Stimulated activated naive CD8-positive, alpha-beta T cell treated with anti-CD3 and anti-CD28 coated beads, Interleukin-15, Interleukin-2, amounts not matched to agents 100 ng/mL and 50 ng/mL, for 24 hours (primary cell): ENCODE data around the gene CAMKMT.

ENCODE experiments used
- H3K27ac Mint-ChIP-seq: one replicate; pipeline ENCODE4 v1.8.0; 2021; ENCODE audit warnings: mild to moderate bottlenecking, mixed read lengths
- H3K27me3 Mint-ChIP-seq: one replicate; pipeline ENCODE4 v1.8.0; 2021; ENCODE audit warnings: mixed read lengths
- H3K36me3 Mint-ChIP-seq: one replicate; pipeline ENCODE4 v1.8.0; 2021; ENCODE audit warnings: low read depth, mixed read lengths
- H3K4me1 Mint-ChIP-seq: one replicate; pipeline ENCODE4 v1.8.0; 2021; ENCODE audit warnings: low read depth, mixed read lengths
- H3K4me3 Mint-ChIP-seq: one replicate; pipeline ENCODE4 v1.8.0; 2021; ENCODE audit warnings: mild to moderate bottlenecking, mixed read lengths
- H3K9me3 Mint-ChIP-seq: one replicate; pipeline ENCODE4 v1.8.0; 2021; ENCODE audit warnings: mixed read lengths

The CAMKMT gene

DNA sequence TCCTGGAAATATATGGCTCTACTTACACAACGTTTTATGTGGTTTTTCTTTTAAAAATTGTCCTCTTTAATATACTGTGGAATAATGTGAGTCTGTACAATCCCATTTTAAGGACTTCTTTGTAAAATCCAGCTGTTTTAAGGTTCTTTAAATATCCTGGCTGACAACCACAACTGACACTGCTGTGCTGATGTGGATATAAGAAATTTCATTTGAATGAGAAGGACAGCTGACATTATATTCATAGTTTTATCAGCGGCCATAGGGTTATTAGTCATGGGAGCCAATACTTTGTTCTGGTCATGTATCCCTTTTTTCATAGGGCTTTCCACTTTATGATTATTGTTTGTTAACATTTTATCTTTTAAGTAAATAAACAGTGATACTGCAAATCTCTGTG lies 169.5 kb downstream of the CAMKMT start:
- peaks cover 6% of the 10 kb centered on the region for H3K9me3 Mint-ChIP-seq
- peaks cover 13% of the 10 kb centered on the region for H3K36me3 Mint-ChIP-seq
- H3K4me1 Mint-ChIP-seq, result no peaks in the 10 kb centered on the region
- no peak overlapping the region for H3K4me3 Mint-ChIP-seq
- H3K27me3 Mint-ChIP-seq, result no peaks in the 10 kb centered on the region
- no peak overlapping the region for H3K27ac Mint-ChIP-seq

DNA sequence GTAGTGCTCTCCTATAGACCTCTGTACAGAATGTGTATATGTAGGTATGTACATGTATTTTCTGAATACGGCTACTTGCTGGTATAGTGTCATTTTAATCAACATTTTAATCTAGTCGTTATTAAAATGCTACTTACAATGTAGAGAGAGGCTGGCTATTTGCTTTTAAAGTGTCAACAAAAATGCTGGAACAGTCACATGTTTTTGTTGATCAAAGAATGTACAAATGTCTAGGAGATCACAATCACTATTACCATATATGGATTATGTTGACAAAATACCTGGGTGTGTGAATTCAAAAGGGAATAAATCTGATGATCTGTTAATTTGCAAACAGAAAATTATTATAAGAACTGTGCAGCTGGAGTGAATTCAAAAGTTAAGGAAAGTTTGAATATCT lies 170.3 kb downstream of the CAMKMT start:
- Mint-ChIP-seq H3K36me3 (peaks cover 13% of the 10 kb centered on the region), H3K4me3 (no peak overlapping the region), H3K4me1 (no peaks in the 10 kb centered on the region), H3K27me3 (no peaks in the 10 kb centered on the region), H3K9me3 (peaks cover 6% of the 10 kb centered on the region), H3K27ac (no peak overlapping the region)

DNA sequence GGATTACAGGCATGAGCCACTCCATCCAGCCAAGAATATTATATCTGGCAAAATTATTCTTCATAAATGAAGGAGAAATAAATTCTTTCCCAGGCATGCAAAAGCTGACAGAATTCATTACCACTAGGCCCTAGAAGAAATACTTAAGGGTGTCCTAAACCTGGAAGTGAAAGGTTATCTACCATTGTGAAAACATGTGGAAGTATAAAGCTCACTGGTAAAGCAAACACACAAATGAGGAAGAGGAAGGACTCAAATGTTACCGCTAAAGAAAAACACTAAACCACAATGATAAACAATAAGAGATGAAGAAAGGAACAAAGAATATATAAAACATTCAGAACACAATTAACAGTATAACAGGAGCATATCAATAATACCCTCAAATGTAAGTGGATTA lies 171.8 kb downstream of the CAMKMT start:
- H3K9me3 Mint-ChIP-seq, result peaks cover 6% of the 10 kb centered on the region
- no peak overlapping the region for H3K4me3 Mint-ChIP-seq
- H3K36me3 Mint-ChIP-seq, result peaks cover 13% of the 10 kb centered on the region
- no peak overlapping the region for H3K27ac Mint-ChIP-seq
- H3K27me3 Mint-ChIP-seq, result no peaks in the 10 kb centered on the region
- H3K4me1 Mint-ChIP-seq, result no peaks in the 10 kb centered on the region

DNA sequence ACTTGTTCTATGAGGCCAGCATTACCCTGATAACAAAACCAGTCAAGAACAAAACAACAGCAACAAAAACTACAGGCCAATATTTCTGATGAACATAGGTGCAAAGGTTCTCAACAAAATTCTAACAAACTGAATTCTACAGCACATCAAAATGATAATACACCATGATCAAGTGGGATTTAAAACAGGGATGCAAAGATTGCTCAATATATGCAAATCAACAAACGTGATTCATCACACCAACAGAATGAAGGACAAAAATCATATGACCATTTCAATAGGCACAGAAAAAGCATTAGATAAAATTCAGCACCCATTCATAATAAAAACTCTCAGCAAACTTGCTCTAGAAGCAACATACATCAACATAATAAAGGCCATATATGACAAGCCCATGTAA lies 173.6 kb downstream of the CAMKMT start:
- no peak overlapping the region for H3K27ac Mint-ChIP-seq
- no peak overlapping the region for H3K4me3 Mint-ChIP-seq
- peaks cover 6% of the 10 kb centered on the region for H3K9me3 Mint-ChIP-seq
- no peaks in the 10 kb centered on the region for H3K27me3 Mint-ChIP-seq
- H3K4me1 Mint-ChIP-seq, result no peaks in the 10 kb centered on the region
- peaks cover 13% of the 10 kb centered on the region for H3K36me3 Mint-ChIP-seq

DNA sequence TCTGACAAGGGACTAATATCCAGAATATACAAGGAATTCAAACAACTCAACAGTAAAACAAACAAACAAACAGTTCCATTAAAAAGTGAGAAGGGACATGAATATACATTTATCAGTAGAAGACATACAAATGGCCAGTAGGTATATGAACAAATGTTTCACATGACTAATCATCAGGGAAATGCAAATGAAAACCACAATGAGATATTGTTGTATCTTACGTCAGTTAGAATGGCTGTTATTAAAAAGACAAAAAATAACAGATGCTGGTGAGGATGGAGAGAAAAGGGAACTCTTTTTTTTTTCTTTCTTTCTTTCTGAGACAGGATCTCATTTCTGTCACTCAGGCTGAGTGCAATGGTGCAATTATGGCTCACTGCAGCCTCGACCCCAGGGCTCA lies 175.5 kb downstream of the CAMKMT start:
- Mint-ChIP-seq H3K4me1 (no peaks in the 10 kb centered on the region), H3K4me3 (no peak overlapping the region), H3K27ac (peak overlapping the region; percentile 23), H3K27me3 (no peaks in the 10 kb centered on the region), H3K9me3 (peaks cover 6% of the 10 kb centered on the region), H3K36me3 (peaks cover 10% of the 10 kb centered on the region)

DNA sequence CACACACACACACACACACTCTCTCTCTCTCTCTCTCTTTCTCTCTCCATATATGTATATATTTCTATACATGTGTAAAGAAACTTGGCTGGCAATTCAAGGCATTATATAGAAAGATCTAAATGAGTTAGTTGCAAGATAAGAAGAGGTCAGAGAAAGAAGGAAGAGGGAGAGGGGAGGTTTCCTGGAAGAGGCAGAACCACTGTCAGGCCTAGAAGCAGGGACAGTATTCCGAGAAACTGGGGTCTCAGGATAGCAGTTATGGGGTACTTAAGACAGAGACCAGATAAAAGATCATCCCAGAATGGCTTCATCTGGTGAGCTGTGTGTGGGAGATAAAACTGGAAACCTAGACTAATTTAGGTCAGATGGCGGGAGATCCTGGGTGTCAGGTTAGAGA lies 180.8 kb downstream of the CAMKMT start:
- Mint-ChIP-seq H3K4me1 (no peaks in the 10 kb centered on the region), H3K27me3 (no peaks in the 10 kb centered on the region), H3K4me3 (no peak overlapping the region), H3K36me3 (no peaks in the 10 kb centered on the region), H3K9me3 (no peaks in the 10 kb centered on the region), H3K27ac (no peak overlapping the region)

- Mint-ChIP-seq H3K4me3 (no peak overlapping the region), H3K27ac (no peak overlapping the region), H3K9me3 (no peaks in the 10 kb centered on the region), H3K36me3 (peaks cover 2% of the 10 kb centered on the region), H3K27me3 (no peaks in the 10 kb centered on the region), H3K4me1 (peaks cover 3% of the 10 kb centered on the region)
Measured at GRCh38 chr2:44543773-44544725, 182.3 kb downstream of the CAMKMT start.

DNA sequence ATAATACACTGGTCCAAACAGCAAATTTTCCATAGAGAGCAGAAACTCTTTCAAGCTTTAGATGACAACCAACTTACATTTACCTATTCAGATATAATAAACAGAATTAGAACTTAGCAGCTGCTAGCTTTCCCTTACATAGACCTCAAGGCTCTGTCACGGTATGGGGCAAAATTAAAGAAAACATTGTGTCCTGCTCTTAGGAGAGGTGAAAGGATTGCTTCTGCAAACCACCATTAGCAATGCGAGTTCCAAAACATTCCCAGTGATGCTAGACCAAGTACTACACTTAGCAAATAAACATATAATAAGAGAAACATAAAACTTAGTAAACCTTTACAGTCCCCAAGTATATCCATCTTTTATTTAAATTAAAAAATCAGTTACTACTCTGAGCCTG lies 183.3 kb downstream of the CAMKMT start:
- H3K27ac Mint-ChIP-seq, result no peak overlapping the region
- H3K4me3 Mint-ChIP-seq, result no peak overlapping the region
- H3K27me3 Mint-ChIP-seq, result no peaks in the 10 kb centered on the region
- H3K4me1 Mint-ChIP-seq, result peaks cover 4% of the 10 kb centered on the region
- H3K36me3 Mint-ChIP-seq, result peaks cover 11% of the 10 kb centered on the region
- H3K9me3 Mint-ChIP-seq, result no peaks in the 10 kb centered on the region

- no peak overlapping the region for H3K4me3 Mint-ChIP-seq
- peaks cover 22% of the 10 kb centered on the region for H3K36me3 Mint-ChIP-seq
- no peaks in the 10 kb centered on the region for H3K27me3 Mint-ChIP-seq
- H3K27ac Mint-ChIP-seq, result no peak overlapping the region
- H3K4me1 Mint-ChIP-seq, result peaks cover 8% of the 10 kb centered on the region
- no peaks in the 10 kb centered on the region for H3K9me3 Mint-ChIP-seq
Measured at GRCh38 chr2:44546459-44547127, 184.8 kb downstream of the CAMKMT start.

DNA sequence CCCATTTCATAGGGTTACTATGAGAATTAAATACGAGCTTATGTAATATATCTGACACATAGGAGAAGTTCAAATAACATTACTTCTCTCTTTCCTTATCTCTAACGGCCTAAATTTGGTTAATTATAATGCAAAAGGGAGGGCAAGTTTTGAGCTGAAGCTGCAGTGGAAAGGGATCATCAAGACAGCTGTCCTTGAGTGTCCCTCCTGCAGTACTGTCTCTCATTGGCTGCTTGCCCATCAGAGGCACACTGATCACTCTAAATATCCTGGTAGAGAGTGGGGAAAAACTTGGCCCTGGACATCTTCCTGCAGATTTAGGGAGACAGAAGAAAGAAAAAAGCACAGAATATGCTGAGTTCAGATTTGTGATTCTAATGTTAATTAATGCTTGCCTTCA lies 186.0 kb downstream of the CAMKMT start:
- Mint-ChIP-seq H3K4me1 (peaks cover 8% of the 10 kb centered on the region), H3K4me3 (no peak overlapping the region), H3K9me3 (no peaks in the 10 kb centered on the region), H3K27ac (no peak overlapping the region), H3K27me3 (no peaks in the 10 kb centered on the region), H3K36me3 (peaks cover 30% of the 10 kb centered on the region)

DNA sequence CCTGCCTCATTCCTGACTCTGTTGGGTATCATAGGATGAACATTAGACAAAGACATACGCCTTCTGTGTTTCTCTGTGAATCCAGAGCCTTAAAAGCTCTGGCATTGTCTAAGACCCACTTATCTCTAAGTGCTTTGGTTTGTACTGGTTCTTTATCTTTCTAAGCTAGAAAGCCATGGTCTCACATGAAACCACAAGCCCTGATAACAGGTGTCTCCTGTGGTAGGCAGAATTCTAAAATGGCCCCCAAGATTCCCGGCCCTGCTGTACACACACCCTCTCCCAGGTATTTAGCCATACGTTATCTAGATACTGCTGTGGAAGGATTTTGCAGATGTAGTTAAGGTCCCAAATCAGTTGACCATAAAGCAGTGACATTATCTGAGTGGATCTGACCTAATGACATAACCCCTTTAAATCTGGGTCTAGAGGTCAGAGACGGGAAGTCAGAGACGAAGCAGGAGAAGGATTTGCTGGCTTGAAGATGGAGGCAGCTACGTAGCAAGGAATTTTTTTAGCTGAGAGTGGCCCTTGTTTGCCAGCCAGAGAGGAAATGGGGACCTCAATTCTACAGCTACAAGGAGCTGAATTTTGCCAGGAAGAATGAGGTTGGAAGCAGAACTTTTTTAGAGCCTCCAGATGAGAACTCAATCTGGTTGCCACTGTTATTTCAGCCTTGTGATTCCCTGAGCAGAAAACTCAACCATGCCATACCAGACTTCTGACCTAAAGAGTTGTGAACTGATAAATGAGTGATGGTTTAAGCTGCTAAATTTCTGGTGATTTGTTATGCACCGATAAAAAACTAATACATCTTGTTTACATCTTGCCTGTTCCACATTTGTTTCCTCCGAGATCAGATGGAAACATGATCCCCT lies 186.7 kb downstream of the CAMKMT start:
- no peak overlapping the region for H3K4me3 Mint-ChIP-seq
- peaks cover 30% of the 10 kb centered on the region for H3K36me3 Mint-ChIP-seq
- H3K27ac Mint-ChIP-seq, result no peak overlapping the region
- no peaks in the 10 kb centered on the region for H3K27me3 Mint-ChIP-seq
- no peaks in the 10 kb centered on the region for H3K9me3 Mint-ChIP-seq
- peaks cover 8% of the 10 kb centered on the region for H3K4me1 Mint-ChIP-seq

DNA sequence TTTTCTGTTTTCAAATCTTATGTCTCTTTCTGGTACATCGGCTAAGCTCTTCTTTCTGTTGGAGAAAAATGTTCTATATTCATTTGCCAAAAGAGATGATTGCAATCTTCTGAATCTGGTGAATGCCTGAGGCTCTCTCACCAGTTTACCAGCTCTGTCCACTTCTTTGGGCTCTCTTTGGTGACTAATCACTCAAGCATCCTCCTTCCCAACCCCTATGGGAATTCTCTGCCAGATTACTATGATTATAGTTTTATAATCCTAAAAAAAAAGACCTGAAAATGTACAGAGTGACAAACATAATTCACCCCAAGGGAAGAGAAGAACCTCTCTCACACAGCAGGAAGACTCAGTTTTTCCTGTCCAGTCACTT lies 187.3 kb downstream of the CAMKMT start:
- Mint-ChIP-seq H3K27me3 (no peaks in the 10 kb centered on the region), H3K4me3 (no peak overlapping the region), H3K9me3 (no peaks in the 10 kb centered on the region), H3K27ac (no peak overlapping the region), H3K4me1 (peaks cover 8% of the 10 kb centered on the region), H3K36me3 (peaks cover 30% of the 10 kb centered on the region)

DNA sequence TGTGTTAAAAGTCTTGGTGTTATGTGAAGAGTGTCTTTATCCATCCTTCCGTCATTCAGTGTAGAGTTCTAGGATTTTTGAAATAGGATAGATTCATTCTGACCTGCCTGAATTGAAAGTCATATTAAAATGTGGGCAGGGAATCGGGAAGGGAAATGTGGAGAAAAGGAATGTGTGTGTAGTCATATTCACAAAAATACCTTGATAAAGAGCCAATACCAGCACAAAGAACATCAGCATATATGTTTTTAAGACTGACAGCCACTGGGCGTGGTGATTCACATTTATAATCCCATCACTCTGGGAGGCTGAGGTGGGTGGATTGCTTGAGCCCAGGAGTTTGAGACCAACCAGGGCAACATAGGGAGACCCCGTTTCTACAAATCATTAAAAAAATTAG lies 188.1 kb downstream of the CAMKMT start:
- Mint-ChIP-seq H3K9me3 (no peaks in the 10 kb centered on the region), H3K4me1 (peaks cover 8% of the 10 kb centered on the region), H3K36me3 (peaks cover 32% of the 10 kb centered on the region), H3K27ac (no peak overlapping the region), H3K27me3 (no peaks in the 10 kb centered on the region), H3K4me3 (no peak overlapping the region)

GRCh38 chr2:44550561-44550960 lies 188.8 kb downstream of the CAMKMT start:
- H3K9me3 Mint-ChIP-seq, result peaks cover under 1% of the 10 kb centered on the region
- H3K36me3 Mint-ChIP-seq, result peaks cover 39% of the 10 kb centered on the region
- H3K4me3 Mint-ChIP-seq, result no peak overlapping the region
- no peaks in the 10 kb centered on the region for H3K27me3 Mint-ChIP-seq
- peaks cover 8% of the 10 kb centered on the region for H3K4me1 Mint-ChIP-seq
- H3K27ac Mint-ChIP-seq, result no peak overlapping the region

- H3K4me3 Mint-ChIP-seq, result no peak overlapping the region
- H3K36me3 Mint-ChIP-seq, result peaks cover 43% of the 10 kb centered on the region
- peaks cover 3% of the 10 kb centered on the region for H3K9me3 Mint-ChIP-seq
- H3K27me3 Mint-ChIP-seq, result no peaks in the 10 kb centered on the region
- H3K4me1 Mint-ChIP-seq, result peaks cover 8% of the 10 kb centered on the region
- H3K27ac Mint-ChIP-seq, result no peak overlapping the region
Measured at GRCh38 chr2:44551497-44551896, 189.8 kb downstream of the CAMKMT start.
